WTC11 (cell line): ENCODE measurements around the gene MRPL46. TPM values are rescaled to one million over a fixed set of nuclear protein-coding genes. Genes with fewer than 3 reads are reported as not detected.

ENCODE experiments used
- IRF2 ChIP-seq: sonication (generic); formaldehyde crosslinking; IDR thresholded peaks from 2 replicates; pipeline ENCODE4 v1.8.0; 2022; ENCODE audit warnings: low read depth, missing genetic modification reagents, borderline replicate concordance
- NFATC4 ChIP-seq: fragments of 250-450 bp; sonication (Bioruptor Pico); IDR thresholded peaks from 2 replicates; pipeline ENCODE4 v1.9.0; 2021; ENCODE audit warnings: mild to moderate bottlenecking
- NFE2L1 ChIP-seq: sonication (generic); formaldehyde crosslinking; IDR thresholded peaks from 2 replicates; pipeline ENCODE4 v1.8.1; 2023; ENCODE audit warnings: missing genetic modification reagents
- PRRX2 ChIP-seq: fragments of 250-450 bp; sonication (Bioruptor Pico); IDR thresholded peaks from 2 replicates; pipeline ENCODE4 v1.8.0; 2021; ENCODE audit warnings: mild to moderate bottlenecking
- SMAD3 ChIP-seq: sonication (generic); formaldehyde crosslinking; IDR thresholded peaks from 2 replicates; pipeline ENCODE4 v1.8.0; 2022; ENCODE audit warnings: missing genetic modification reagents, mild to moderate bottlenecking, borderline replicate concordance
- SP1 ChIP-seq: sonication (generic); formaldehyde crosslinking; conservative IDR thresholded peaks from 2 replicates; pipeline ENCODE4 v1.8.1; 2022; ENCODE audit warnings: missing genetic modification reagents
- TCF7 ChIP-seq: sonication (generic); formaldehyde crosslinking; IDR thresholded peaks from 2 replicates; pipeline ENCODE4 v1.8.0; 2022; ENCODE audit warnings: mild to moderate bottlenecking, low read depth, missing genetic modification reagents, moderate library complexity
- ZNF121 ChIP-seq: sonication (generic); formaldehyde crosslinking; IDR thresholded peaks from 2 replicates; pipeline ENCODE4 v1.8.0; 2023; ENCODE audit warnings: missing genetic modification reagents
- ZNF263 ChIP-seq: sonication (generic); formaldehyde crosslinking; IDR thresholded peaks from 2 replicates; pipeline ENCODE4 v1.8.1; 2022; ENCODE audit warnings: low read depth, mild to moderate bottlenecking, moderate library complexity, missing genetic modification reagents
- ZNF416 ChIP-seq: fragments of 250-450 bp; sonication (Bioruptor Pico); IDR thresholded peaks from 2 replicates; pipeline ENCODE4 v1.9.0; 2021; ENCODE audit warnings: mild to moderate bottlenecking, inconsistent platforms
- total RNA-seq: library from RNA; stranded (reverse); gene quantifications from 3 replicates; pipeline ENCODE4 v1.2.3, GENCODE V29; 2021
- TF ChIP-seq, protein P1 (sequence below): sonication (generic); formaldehyde crosslinking; IDR thresholded peaks from 2 replicates; pipeline ENCODE4 v1.8.1; 2022; ENCODE audit warnings: low read depth, missing genetic modification reagents, borderline replicate concordance
- TF ChIP-seq, protein P2 (sequence below): sonication (generic); formaldehyde crosslinking; IDR thresholded peaks from 2 replicates; pipeline ENCODE4 v1.8.0; 2022; ENCODE audit warnings: mild to moderate bottlenecking, missing genetic modification reagents
- TF ChIP-seq, protein P3 (sequence below): sonication (generic); formaldehyde crosslinking; IDR thresholded peaks from 2 replicates; pipeline ENCODE4 v1.8.1; 2023; ENCODE audit warnings: mild to moderate bottlenecking, missing genetic modification reagents, moderate library complexity
- TF ChIP-seq, protein P4 (sequence below): fragments of 250-450 bp; sonication (Bioruptor Pico); IDR thresholded peaks from 2 replicates; pipeline ENCODE4 v1.9.0; 2021; ENCODE audit warnings: mild to moderate bottlenecking
- TF ChIP-seq, protein P5 (sequence below): sonication (generic); formaldehyde crosslinking; IDR thresholded peaks from 2 replicates; pipeline ENCODE4 v1.8.1; 2022; ENCODE audit warnings: mild to moderate bottlenecking, moderate library complexity, missing genetic modification reagents
- TF ChIP-seq, protein P6 (sequence below): fragments of 250-450 bp; sonication (Bioruptor Pico); IDR thresholded peaks from 2 replicates; pipeline ENCODE4 v1.8.0; 2021; ENCODE audit warnings: mild to moderate bottlenecking
- TF ChIP-seq, protein P7 (sequence below): sonication (generic); formaldehyde crosslinking; IDR thresholded peaks from 2 replicates; pipeline ENCODE4 v1.8.1; 2023; ENCODE audit warnings: mild to moderate bottlenecking, missing genetic modification reagents
- TF ChIP-seq, protein P8 (sequence below): sonication (generic); formaldehyde crosslinking; IDR thresholded peaks from 2 replicates; pipeline ENCODE4 v1.8.0; 2022; ENCODE audit warnings: mild to moderate bottlenecking, missing genetic modification reagents
- TF ChIP-seq, protein P9 (sequence below): fragments of 250-450 bp; sonication (Bioruptor Pico); IDR thresholded peaks from 2 replicates; pipeline ENCODE4 v1.9.0; 2021; ENCODE audit warnings: mild to moderate bottlenecking
- TF ChIP-seq, protein P10 (sequence below): fragments of 250-450 bp; sonication (Bioruptor Pico); IDR thresholded peaks from 2 replicates; pipeline ENCODE4 v1.9.0; 2021; ENCODE audit warnings: mild to moderate bottlenecking, borderline replicate concordance

Gene MRPL46
- total RNA-seq, 1 experiment from 2014 or later: 26.8 TPM

DNA sequence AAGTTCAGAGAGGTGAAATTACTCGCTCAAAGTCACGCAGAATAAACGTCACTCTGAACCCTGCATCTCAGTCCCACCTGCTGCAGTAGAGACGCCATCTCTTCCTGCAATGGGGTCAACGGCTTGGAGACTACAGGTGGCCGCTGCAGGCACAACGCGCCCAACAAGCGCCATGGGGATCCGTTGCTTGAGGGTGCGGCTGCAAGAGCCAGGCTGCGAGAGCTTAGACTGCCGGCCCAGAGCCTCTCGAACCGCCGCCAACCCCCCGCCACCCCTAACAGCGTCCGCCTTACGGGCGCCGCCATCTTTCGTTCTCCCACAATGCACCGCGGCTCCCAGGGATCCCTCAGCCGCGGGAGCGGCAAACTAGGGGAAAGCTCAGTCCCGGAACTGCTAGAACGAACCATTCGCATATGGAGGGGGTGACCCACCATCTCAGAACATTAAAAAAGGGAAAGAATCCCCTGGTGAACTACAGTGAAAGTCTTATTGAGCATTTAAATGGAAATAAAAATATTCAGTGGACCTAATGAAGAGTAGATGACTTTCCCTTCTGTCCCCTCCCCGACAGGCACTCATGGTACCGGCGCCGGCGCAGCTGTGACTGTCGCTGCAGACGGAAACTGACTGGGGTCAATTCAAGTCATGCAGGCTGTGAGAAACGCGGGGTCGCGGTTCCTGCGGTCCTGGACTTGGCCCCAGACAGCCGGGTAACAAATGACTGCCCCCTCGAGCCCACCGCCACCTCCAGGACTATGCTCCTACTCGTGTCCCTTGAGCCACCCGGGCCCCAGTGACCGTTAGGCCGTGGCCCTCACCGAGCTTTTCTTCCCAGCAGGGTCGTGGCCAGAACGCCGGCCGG is at the start of gene MRPL46, which contains the start of gene MRPS11 (continued):
- TF ChIP-seq, protein P1, sequence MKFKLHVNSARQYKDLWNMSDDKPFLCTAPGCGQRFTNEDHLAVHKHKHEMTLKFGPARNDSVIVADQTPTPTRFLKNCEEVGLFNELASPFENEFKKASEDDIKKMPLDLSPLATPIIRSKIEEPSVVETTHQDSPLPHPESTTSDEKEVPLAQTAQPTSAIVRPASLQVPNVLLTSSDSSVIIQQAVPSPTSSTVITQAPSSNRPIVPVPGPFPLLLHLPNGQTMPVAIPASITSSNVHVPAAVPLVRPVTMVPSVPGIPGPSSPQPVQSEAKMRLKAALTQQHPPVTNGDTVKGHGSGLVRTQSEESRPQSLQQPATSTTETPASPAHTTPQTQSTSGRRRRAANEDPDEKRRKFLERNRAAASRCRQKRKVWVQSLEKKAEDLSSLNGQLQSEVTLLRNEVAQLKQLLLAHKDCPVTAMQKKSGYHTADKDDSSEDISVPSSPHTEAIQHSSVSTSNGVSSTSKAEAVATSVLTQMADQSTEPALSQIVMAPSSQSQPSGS: no peak
- TF ChIP-seq SMAD3 (0 out of 2 replicates have a peak, but pooled peaks have one; percentile 15), NFE2L1 (peak; percentile 59; the same call in 1 of the 2 replicates), SP1 (peak; percentile 48), PRRX2 (CRISPR knock-in tag) (no peak), ZNF263 (CRISPR knock-in tag) (no peak), TCF7 (CRISPR knock-in tag) (no peak), ZNF121 (CRISPR knock-in tag) (no peak), ZNF416 (no peak), NFATC4 (CRISPR knock-in tag) (no peak), IRF2 (CRISPR knock-in tag) (no peak)
- TF ChIP-seq, protein P2, sequence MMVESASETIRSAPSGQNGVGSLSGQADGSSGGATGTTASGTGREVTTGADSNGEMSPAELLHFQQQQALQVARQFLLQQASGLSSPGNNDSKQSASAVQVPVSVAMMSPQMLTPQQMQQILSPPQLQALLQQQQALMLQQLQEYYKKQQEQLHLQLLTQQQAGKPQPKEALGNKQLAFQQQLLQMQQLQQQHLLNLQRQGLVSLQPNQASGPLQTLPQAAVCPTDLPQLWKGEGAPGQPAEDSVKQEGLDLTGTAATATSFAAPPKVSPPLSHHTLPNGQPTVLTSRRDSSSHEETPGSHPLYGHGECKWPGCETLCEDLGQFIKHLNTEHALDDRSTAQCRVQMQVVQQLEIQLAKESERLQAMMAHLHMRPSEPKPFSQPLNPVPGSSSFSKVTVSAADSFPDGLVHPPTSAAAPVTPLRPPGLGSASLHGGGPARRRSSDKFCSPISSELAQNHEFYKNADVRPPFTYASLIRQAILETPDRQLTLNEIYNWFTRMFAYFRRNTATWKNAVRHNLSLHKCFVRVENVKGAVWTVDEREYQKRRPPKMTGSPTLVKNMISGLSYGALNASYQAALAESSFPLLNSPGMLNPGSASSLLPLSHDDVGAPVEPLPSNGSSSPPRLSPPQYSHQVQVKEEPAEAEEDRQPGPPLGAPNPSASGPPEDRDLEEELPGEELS (CRISPR knock-in tag): no peak
- TF ChIP-seq, protein P3, sequence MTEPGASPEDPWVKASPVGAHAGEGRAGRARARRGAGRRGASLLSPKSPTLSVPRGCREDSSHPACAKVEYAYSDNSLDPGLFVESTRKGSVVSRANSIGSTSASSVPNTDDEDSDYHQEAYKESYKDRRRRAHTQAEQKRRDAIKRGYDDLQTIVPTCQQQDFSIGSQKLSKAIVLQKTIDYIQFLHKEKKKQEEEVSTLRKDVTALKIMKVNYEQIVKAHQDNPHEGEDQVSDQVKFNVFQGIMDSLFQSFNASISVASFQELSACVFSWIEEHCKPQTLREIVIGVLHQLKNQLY (CRISPR knock-in tag): no peak
- TF ChIP-seq, protein P4, sequence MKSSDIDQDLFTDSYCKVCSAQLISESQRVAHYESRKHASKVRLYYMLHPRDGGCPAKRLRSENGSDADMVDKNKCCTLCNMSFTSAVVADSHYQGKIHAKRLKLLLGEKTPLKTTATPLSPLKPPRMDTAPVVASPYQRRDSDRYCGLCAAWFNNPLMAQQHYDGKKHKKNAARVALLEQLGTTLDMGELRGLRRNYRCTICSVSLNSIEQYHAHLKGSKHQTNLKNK (CRISPR knock-in tag): no peak
- TF ChIP-seq, protein P5, sequence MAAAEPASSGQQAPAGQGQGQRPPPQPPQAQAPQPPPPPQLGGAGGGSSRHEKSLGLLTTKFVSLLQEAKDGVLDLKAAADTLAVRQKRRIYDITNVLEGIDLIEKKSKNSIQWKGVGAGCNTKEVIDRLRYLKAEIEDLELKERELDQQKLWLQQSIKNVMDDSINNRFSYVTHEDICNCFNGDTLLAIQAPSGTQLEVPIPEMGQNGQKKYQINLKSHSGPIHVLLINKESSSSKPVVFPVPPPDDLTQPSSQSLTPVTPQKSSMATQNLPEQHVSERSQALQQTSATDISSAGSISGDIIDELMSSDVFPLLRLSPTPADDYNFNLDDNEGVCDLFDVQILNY (CRISPR knock-in tag): peak; percentile 64; the same call in 1 of the 2 replicates
- TF ChIP-seq, protein P6, sequence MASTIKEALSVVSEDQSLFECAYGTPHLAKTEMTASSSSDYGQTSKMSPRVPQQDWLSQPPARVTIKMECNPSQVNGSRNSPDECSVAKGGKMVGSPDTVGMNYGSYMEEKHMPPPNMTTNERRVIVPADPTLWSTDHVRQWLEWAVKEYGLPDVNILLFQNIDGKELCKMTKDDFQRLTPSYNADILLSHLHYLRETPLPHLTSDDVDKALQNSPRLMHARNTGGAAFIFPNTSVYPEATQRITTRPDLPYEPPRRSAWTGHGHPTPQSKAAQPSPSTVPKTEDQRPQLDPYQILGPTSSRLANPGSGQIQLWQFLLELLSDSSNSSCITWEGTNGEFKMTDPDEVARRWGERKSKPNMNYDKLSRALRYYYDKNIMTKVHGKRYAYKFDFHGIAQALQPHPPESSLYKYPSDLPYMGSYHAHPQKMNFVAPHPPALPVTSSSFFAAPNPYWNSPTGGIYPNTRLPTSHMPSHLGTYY (CRISPR knock-in tag): no peak
- TF ChIP-seq, protein P7, sequence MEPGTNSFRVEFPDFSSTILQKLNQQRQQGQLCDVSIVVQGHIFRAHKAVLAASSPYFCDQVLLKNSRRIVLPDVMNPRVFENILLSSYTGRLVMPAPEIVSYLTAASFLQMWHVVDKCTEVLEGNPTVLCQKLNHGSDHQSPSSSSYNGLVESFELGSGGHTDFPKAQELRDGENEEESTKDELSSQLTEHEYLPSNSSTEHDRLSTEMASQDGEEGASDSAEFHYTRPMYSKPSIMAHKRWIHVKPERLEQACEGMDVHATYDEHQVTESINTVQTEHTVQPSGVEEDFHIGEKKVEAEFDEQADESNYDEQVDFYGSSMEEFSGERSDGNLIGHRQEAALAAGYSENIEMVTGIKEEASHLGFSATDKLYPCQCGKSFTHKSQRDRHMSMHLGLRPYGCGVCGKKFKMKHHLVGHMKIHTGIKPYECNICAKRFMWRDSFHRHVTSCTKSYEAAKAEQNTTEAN (CRISPR knock-in tag): no peak
- TF ChIP-seq, protein P8, sequence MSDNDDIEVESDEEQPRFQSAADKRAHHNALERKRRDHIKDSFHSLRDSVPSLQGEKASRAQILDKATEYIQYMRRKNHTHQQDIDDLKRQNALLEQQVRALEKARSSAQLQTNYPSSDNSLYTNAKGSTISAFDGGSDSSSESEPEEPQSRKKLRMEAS (CRISPR knock-in tag): peak; percentile 69
- TF ChIP-seq, protein P9, sequence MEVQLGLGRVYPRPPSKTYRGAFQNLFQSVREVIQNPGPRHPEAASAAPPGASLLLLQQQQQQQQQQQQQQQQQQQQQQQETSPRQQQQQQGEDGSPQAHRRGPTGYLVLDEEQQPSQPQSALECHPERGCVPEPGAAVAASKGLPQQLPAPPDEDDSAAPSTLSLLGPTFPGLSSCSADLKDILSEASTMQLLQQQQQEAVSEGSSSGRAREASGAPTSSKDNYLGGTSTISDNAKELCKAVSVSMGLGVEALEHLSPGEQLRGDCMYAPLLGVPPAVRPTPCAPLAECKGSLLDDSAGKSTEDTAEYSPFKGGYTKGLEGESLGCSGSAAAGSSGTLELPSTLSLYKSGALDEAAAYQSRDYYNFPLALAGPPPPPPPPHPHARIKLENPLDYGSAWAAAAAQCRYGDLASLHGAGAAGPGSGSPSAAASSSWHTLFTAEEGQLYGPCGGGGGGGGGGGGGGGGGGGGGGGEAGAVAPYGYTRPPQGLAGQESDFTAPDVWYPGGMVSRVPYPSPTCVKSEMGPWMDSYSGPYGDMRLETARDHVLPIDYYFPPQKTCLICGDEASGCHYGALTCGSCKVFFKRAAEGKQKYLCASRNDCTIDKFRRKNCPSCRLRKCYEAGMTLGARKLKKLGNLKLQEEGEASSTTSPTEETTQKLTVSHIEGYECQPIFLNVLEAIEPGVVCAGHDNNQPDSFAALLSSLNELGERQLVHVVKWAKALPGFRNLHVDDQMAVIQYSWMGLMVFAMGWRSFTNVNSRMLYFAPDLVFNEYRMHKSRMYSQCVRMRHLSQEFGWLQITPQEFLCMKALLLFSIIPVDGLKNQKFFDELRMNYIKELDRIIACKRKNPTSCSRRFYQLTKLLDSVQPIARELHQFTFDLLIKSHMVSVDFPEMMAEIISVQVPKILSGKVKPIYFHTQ (CRISPR knock-in tag): no peak
- TF ChIP-seq, protein P10, sequence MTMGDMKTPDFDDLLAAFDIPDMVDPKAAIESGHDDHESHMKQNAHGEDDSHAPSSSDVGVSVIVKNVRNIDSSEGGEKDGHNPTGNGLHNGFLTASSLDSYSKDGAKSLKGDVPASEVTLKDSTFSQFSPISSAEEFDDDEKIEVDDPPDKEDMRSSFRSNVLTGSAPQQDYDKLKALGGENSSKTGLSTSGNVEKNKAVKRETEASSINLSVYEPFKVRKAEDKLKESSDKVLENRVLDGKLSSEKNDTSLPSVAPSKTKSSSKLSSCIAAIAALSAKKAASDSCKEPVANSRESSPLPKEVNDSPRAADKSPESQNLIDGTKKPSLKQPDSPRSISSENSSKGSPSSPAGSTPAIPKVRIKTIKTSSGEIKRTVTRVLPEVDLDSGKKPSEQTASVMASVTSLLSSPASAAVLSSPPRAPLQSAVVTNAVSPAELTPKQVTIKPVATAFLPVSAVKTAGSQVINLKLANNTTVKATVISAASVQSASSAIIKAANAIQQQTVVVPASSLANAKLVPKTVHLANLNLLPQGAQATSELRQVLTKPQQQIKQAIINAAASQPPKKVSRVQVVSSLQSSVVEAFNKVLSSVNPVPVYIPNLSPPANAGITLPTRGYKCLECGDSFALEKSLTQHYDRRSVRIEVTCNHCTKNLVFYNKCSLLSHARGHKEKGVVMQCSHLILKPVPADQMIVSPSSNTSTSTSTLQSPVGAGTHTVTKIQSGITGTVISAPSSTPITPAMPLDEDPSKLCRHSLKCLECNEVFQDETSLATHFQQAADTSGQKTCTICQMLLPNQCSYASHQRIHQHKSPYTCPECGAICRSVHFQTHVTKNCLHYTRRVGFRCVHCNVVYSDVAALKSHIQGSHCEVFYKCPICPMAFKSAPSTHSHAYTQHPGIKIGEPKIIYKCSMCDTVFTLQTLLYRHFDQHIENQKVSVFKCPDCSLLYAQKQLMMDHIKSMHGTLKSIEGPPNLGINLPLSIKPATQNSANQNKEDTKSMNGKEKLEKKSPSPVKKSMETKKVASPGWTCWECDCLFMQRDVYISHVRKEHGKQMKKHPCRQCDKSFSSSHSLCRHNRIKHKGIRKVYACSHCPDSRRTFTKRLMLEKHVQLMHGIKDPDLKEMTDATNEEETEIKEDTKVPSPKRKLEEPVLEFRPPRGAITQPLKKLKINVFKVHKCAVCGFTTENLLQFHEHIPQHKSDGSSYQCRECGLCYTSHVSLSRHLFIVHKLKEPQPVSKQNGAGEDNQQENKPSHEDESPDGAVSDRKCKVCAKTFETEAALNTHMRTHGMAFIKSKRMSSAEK (CRISPR knock-in tag): no peak
